Measurements from ENCODE around the gene CERS4. TPM values are rescaled to one million over a fixed set of nuclear protein-coding genes. Genes with fewer than 3 reads are reported as not detected.

The CERS4 gene
- total RNA-seq, 1 experiment from 2014 or later, result 7.2 TPM

DNA sequence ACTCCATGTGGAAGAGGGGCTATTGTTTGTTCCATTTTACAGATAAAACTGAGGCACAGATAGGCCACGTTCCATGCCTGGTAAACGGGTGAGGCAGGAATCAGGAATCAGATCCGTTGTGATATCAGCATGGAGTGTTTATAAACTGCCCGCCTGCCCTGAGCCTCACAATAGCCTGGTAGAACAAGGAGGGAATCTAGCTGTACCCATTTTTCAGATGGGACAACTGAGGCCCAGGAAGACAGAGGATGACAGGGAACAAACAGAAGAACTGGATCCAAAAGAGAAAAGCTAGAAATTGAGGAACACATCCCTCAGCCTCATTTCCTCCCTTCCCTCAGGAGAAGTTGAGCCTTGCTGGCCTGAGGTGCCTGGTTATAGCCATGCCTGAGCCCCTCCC, 32.5 kb downstream of the CERS4 start:
- Histone ChIP-seq H3K4me3 (no peak overlapping the region), H3K9me3 (ENCODE audit: insufficient read depth, low read depth) (no peaks in the 10 kb centered on the region; the same call in 1 of the 2 replicates), H2AFZ (no peak overlapping the region), H3K4me1 (replicated peaks; ENCODE audit: insufficient read depth) (peaks cover 13% of the 10 kb centered on the region), H3K4me2 (no peak overlapping the region), H3K27ac (no peak overlapping the region), H3K36me3 (ENCODE audit: low read depth) (no peaks in the 10 kb centered on the region), H3K9me2 (ENCODE audit: insufficient read depth) (no peaks in the 10 kb centered on the region), H3F3A (ENCODE audit: insufficient read depth, low read depth) (peaks cover 4% of the 10 kb centered on the region; the same call in 1 of the 2 replicates), H4K20me1 (ENCODE audit: insufficient read depth) (no peaks in the 10 kb centered on the region), H3K79me2 (ENCODE audit: low read depth) (no peaks in the 10 kb centered on the region), H3K27me3 (ENCODE audit: insufficient read depth, low read depth) (no peaks in the 10 kb centered on the region)
- BruUV-seq (replicated peaks), result no TSS peak
- ChIA-PET POLR2A (ENCODE audit: unreplicated experiment) (no interaction called here), CTCF (no interaction called here)
- TF ChIP-seq, protein P1, sequence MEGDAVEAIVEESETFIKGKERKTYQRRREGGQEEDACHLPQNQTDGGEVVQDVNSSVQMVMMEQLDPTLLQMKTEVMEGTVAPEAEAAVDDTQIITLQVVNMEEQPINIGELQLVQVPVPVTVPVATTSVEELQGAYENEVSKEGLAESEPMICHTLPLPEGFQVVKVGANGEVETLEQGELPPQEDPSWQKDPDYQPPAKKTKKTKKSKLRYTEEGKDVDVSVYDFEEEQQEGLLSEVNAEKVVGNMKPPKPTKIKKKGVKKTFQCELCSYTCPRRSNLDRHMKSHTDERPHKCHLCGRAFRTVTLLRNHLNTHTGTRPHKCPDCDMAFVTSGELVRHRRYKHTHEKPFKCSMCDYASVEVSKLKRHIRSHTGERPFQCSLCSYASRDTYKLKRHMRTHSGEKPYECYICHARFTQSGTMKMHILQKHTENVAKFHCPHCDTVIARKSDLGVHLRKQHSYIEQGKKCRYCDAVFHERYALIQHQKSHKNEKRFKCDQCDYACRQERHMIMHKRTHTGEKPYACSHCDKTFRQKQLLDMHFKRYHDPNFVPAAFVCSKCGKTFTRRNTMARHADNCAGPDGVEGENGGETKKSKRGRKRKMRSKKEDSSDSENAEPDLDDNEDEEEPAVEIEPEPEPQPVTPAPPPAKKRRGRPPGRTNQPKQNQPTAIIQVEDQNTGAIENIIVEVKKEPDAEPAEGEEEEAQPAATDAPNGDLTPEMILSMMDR (conservative IDR thresholded peaks at IDR 0.05), result no peak
- TF ChIP-seq EZH2 (IDR thresholded peaks at IDR 0.05; ENCODE audit: low read depth), result no peak
- intact Hi-C loops (cut with micrococcal nuclease; ENCODE audit: unreplicated experiment), result no loop called here
- DNase-seq, result no peak

DNA sequence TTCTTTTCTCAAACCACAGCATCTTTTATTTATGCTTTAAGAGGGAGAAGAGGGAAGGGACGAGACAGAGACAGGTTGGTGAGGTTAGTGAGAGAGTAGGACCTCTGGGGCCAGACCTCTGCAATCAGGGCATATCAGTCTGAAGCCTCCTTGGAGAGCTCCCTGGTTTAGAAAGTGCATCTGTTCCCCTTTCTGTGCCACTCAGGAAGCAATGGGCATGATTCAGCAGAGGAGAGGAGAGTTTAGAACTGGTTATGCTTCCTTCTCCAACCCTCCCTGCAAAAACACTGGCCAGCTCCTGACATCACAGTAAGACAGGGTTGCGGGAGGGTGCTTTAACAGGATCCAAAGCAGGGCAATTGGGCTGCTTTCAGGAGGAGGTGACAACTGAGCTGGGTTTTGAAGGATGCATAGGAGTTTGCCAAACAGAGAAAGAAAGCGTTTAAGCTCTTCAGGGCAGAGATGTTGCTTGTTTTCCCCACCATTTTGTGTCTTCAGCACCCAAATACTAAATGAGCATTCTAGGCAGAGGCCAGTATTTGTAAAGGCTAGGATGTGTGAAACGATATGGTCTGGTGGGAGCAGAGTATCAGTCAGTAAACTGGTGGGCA, 33.1 kb downstream of the CERS4 start:
- intact Hi-C loops (cut with micrococcal nuclease; ENCODE audit: unreplicated experiment), result no loop called here
- peaks cover 4% of the 10 kb centered on the region; the same call in 1 of the 2 replicates for H3F3A ChIP-seq (ENCODE audit: insufficient read depth, low read depth)
- H2AFZ ChIP-seq, result no peak overlapping the region
- H3K9me3 ChIP-seq (ENCODE audit: insufficient read depth, low read depth), result no peaks in the 10 kb centered on the region; the same call in 1 of the 2 replicates
- H3K9me2 ChIP-seq (ENCODE audit: insufficient read depth), result no peaks in the 10 kb centered on the region
- no peaks in the 10 kb centered on the region for H4K20me1 ChIP-seq (ENCODE audit: insufficient read depth)
- H3K4me3 ChIP-seq, result no peak overlapping the region
- ChIA-PET POLR2A (ENCODE audit: unreplicated experiment) (interaction anchor here (0.6 kb wide), 1 partner anchor 1279 kb away, joined by 5 read pairs; no protein-coding TSS in a partner anchor), CTCF (interaction anchor here (0.6 kb wide), 2 partner anchors 102 to 442 kb away, joined by 11 to 15 read pairs; no protein-coding TSS in a partner anchor)
- H3K4me2 ChIP-seq, result no peak overlapping the region
- H3K27ac ChIP-seq, result no peak overlapping the region
- TF ChIP-seq EZH2 (IDR thresholded peaks at IDR 0.05; ENCODE audit: low read depth), result no peak
- TF ChIP-seq, protein P1 (conservative IDR thresholded peaks at IDR 0.05), result no peak
- no peaks in the 10 kb centered on the region for H3K36me3 ChIP-seq (ENCODE audit: low read depth)
- H3K27me3 ChIP-seq (ENCODE audit: insufficient read depth, low read depth), result no peaks in the 10 kb centered on the region
- H3K4me1 ChIP-seq (replicated peaks; ENCODE audit: insufficient read depth), result peaks cover 13% of the 10 kb centered on the region
- BruUV-seq (replicated peaks), result no TSS peak
- no peaks in the 10 kb centered on the region for H3K79me2 ChIP-seq (ENCODE audit: low read depth)
- no peak for DNase-seq

DNA sequence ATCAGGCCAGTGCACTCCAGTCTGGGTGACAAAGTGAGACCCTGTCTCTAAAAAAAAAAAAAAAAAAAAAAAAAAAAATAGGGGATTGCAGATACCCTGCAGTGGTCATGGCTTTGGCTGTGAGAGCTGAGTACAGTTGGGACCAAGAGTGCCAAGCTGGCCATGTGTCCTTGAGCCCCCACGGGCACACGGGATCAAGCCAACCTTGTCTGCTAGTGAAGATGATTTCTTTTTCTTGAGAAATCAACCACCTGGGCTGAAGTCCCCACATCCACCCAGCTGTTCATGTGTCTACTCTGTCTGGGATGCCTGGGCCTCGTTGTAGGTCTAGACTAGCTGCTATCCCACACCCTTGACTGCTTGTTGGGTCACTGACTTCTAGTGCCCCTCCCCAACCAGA, 34.0 kb downstream of the CERS4 start:
- H3K79me2 ChIP-seq (ENCODE audit: low read depth), result no peaks in the 10 kb centered on the region
- no peak overlapping the region for H2AFZ ChIP-seq
- no peaks in the 10 kb centered on the region; the same call in 1 of the 2 replicates for H3K9me3 ChIP-seq (ENCODE audit: insufficient read depth, low read depth)
- CTCF ChIA-PET, result interaction anchor here (0.6 kb wide), 3 partner anchors 56 to 443 kb away, joined by 3 to 15 read pairs (median 11); no protein-coding TSS in a partner anchor
- no peaks in the 10 kb centered on the region for H4K20me1 ChIP-seq (ENCODE audit: insufficient read depth)
- H3K27me3 ChIP-seq (ENCODE audit: insufficient read depth, low read depth), result no peaks in the 10 kb centered on the region
- TF ChIP-seq, protein P1 (conservative IDR thresholded peaks at IDR 0.05), result no peak
- no peak for TF ChIP-seq EZH2 (IDR thresholded peaks at IDR 0.05; ENCODE audit: low read depth)
- H3K4me1 ChIP-seq (replicated peaks; ENCODE audit: insufficient read depth), result peaks cover 13% of the 10 kb centered on the region
- H3K36me3 ChIP-seq (ENCODE audit: low read depth), result no peaks in the 10 kb centered on the region
- POLR2A ChIA-PET (ENCODE audit: unreplicated experiment), result no interaction called here
- intact Hi-C loops (cut with micrococcal nuclease; ENCODE audit: unreplicated experiment), result no loop called here
- H3K9me2 ChIP-seq (ENCODE audit: insufficient read depth), result no peaks in the 10 kb centered on the region
- no peak for DNase-seq
- H3K4me2 ChIP-seq, result no peak overlapping the region
- H3F3A ChIP-seq (ENCODE audit: insufficient read depth, low read depth), result peaks cover 4% of the 10 kb centered on the region; the same call in 1 of the 2 replicates
- no peak overlapping the region for H3K4me3 ChIP-seq
- H3K27ac ChIP-seq, result no peak overlapping the region
- BruUV-seq (replicated peaks), result no TSS peak
